GM12878 (cell line): ENCODE measurements around the gene ZNF18. TPM values are rescaled to one million over a fixed set of nuclear protein-coding genes. Genes with fewer than 3 reads are reported as not detected.

Experiments used
- ATAC-seq: fragments of 200-7000 bp; cut with Tn5 transposase; 3 replicates; pipeline ENCODE4 v1.9.1; 2020; ENCODE audit warnings: mild to moderate bottlenecking, moderate library complexity
- BruUV-seq: library from RNA; stranded (reverse); fragments of 400-500 nt; replicated peaks from 2 replicates; lab custom pipeline; 2021; lab: Mats Ljungman, UMichigan
- CTCF ChIA-PET: fragments of 300-600 bp; sonication (Branson Sonifier 250); formaldehyde crosslinking; extraction: SDS; loops from one replicate; lab custom pipeline; 2021; ENCODE audit warnings: inconsistent platforms; lab: Yijun Ruan, JAX
- POLR2A ChIA-PET: fragments of 350-600 bp; formaldehyde crosslinking; extraction: SDS; loops from one replicate; lab custom pipeline; 2021; ENCODE audit warnings: inconsistent platforms; lab: Charles Lee
- RAD21 ChIA-PET: fragments of 300-600 bp; sonication (Branson Sonifier 250); formaldehyde crosslinking; loops from one replicate; lab custom pipeline; 2023; ENCODE audit warnings: antibody characterized with exemption; ENCODE audit not compliant: unreplicated experiment; lab: Charles Lee
- SMC1A ChIA-PET: fragments of 300-600 bp; sonication (Branson Sonifier 250); formaldehyde crosslinking; loops from one replicate; lab custom pipeline; 2023; ENCODE audit not compliant: unreplicated experiment, uncharacterized antibody; lab: Charles Lee
- DNase-seq: peaks from one replicate; pipeline ENCODE4 v3.0.0-alpha.2; 2011; ENCODE audit warnings: low read depth, low spot score
- FAIRE-seq: peaks from 3 replicates; lab custom pipeline; 2011; peaks lifted over from hg19 to GRCh38; lab: Jason Lieb, UNC
- H2AFZ ChIP-seq: 2 replicates; pipeline ENCODE4 v1.6.0; 2011; ENCODE audit warnings: low read depth, low read length, control low read depth; ENCODE audit not compliant: control insufficient read depth
- H3K27ac ChIP-seq: 2 replicates; pipeline ENCODE4 v1.5.1; 2011; ENCODE audit warnings: control low read depth; ENCODE audit not compliant: control insufficient read depth, insufficient read depth
- H3K27me3 ChIP-seq, 2 experiments: replicated peaks in 1 of 2; 2 replicates each; pipeline versions ENCODE4 v1.6.0 to v1.6.1; 2011; ENCODE audit warnings: low read length in 1 of 2; ENCODE audit not compliant: control insufficient read depth in 2 of 2, insufficient read depth in 2 of 2
- H3K36me3 ChIP-seq, 2 experiments: 2 replicates each; pipeline ENCODE4 v1.5.1; 2011; ENCODE audit warnings: low read length in 1 of 2; ENCODE audit not compliant: control insufficient read depth in 2 of 2, insufficient read depth in 2 of 2
- H3K4me1 ChIP-seq: 2 replicates; pipeline ENCODE4 v1.6.1; 2011; ENCODE audit warnings: mild to moderate bottlenecking, low read length, moderate library complexity, mixed read lengths; ENCODE audit not compliant: control insufficient read depth, insufficient read depth
- H3K4me2 ChIP-seq: 2 replicates; pipeline ENCODE4 v1.6.0; 2011; ENCODE audit warnings: control low read depth; ENCODE audit not compliant: control insufficient read depth, insufficient read depth
- H3K4me3 ChIP-seq: fragments of 200-600 bp; sonication (generic); 2 replicates; pipeline ENCODE4 v1.5.1; 2016
- H3K79me2 ChIP-seq: 2 replicates; pipeline ENCODE4 v1.6.0; 2011; ENCODE audit warnings: low read length; ENCODE audit not compliant: control insufficient read depth, insufficient read depth
- H3K9ac ChIP-seq: 2 replicates; pipeline ENCODE4 v1.8.0; 2011; ENCODE audit warnings: low read length, control low read depth, mixed read lengths; ENCODE audit not compliant: control insufficient read depth, insufficient read depth
- H3K9me3 ChIP-seq: replicated peaks from 3 replicates; pipeline ENCODE4 v1.5.1; 2011; ENCODE audit warnings: mild to moderate bottlenecking, low read length; ENCODE audit not compliant: control insufficient read depth, insufficient read depth
- H4K20me1 ChIP-seq: 2 replicates; pipeline ENCODE4 v1.6.0; 2011; ENCODE audit not compliant: control insufficient read depth, insufficient read depth
- BMI1 ChIP-seq: fragments of 450-650 bp; IDR thresholded peaks from 2 replicates; pipeline ENCODE4 v1.6.1; 2016; ENCODE audit warnings: mild to moderate bottlenecking, moderate library complexity, borderline replicate concordance
- IRF5 ChIP-seq: fragments of 450-650 bp; IDR thresholded peaks from 2 replicates; pipeline ENCODE4 v1.6.1; 2017; ENCODE audit warnings: borderline replicate concordance
- JUNB ChIP-seq: IDR thresholded peaks from 2 replicates; pipeline ENCODE4 v1.6.1; 2016; ENCODE audit warnings: antibody characterized with exemption, mild to moderate bottlenecking
- LARP7 ChIP-seq: fragments of 450-650 bp; IDR thresholded peaks from 2 replicates; pipeline ENCODE4 v1.6.1; 2017; ENCODE audit warnings: mild to moderate bottlenecking
- MTA2 ChIP-seq: fragments of 450-650 bp; IDR thresholded peaks from 2 replicates; pipeline ENCODE4 v1.6.1; 2016; ENCODE audit warnings: low read depth, mild to moderate bottlenecking, moderate library complexity
- PML ChIP-seq: IDR thresholded peaks from 2 replicates; pipeline ENCODE4 v1.6.1; 2012; ENCODE audit warnings: low read length, inconsistent platforms
- PRDM15 ChIP-seq: fragments of 450-650 bp; formaldehyde crosslinking; IDR thresholded peaks from 2 replicates; pipeline ENCODE4 v1.4.0; 2020; ENCODE audit warnings: mild to moderate bottlenecking, moderate library complexity
- SMC3 ChIP-seq: IDR thresholded peaks from 2 replicates; pipeline ENCODE4 v1.6.1; 2011; ENCODE audit warnings: low read length, improper control_type of control experiment, borderline replicate concordance
- TARDBP ChIP-seq: IDR thresholded peaks from 2 replicates; pipeline ENCODE4 v1.6.1; 2016; ENCODE audit warnings: borderline replicate concordance
- TCF3 ChIP-seq: IDR thresholded peaks from 2 replicates; pipeline ENCODE4 v1.6.1; 2012; ENCODE audit warnings: low read depth, mild to moderate bottlenecking, low read length, borderline replicate concordance; ENCODE audit not compliant: insufficient read depth
- ZNF384 ChIP-seq: IDR thresholded peaks from 2 replicates; pipeline ENCODE4 v1.6.1; 2012; ENCODE audit warnings: low read depth, mild to moderate bottlenecking, low read length, improper control_type of control experiment, borderline replicate concordance
- WGBS: methylation state at CpG from one replicate; pipeline ENCODE4 v1.1.6; 2016; ENCODE audit warnings: low lambda C conversion rate; ENCODE audit not compliant: insufficient replicate concordance, insufficient coverage; ENCODE audit errors: missing lambda C conversion rate; 5-methylcytosine and 5-hydroxymethylcytosine counted together
- in situ Hi-C: fragments of 300-500 bp; cut with MboI; formaldehyde crosslinking; loops from 9 replicates; pipeline ENCODE4 v1.14.3; 2018; ENCODE audit warnings: mixed read lengths
- intact Hi-C: fragments of 100-400 bp; cut with micrococcal nuclease; formaldehyde crosslinking; loops from one replicate; pipeline ENCODE4 v1.14.2; 2022; ENCODE audit not compliant: unreplicated experiment
- polyA plus RNA-seq, 11 experiments: library from polyadenylated mRNA; depleted of rRNA in 4 of 11; unstranded in 6 of 11; stranded (reverse) in 5 of 11; fragments of >200 nt; fragmentation: Nextera tagmentation in 4 of 11; fragmentation: Illumina TruSeq in 1 of 11; extraction: Ambion mirVana in 4 of 11; extraction: Trizol in 1 of 11; gene quantifications; 1 replicate in 1 of 11; 2 replicates in 10 of 11; pipeline versions ENCODE4 v1.2.1 to v1.2.3, GENCODE V29; 2011 to 2016; ENCODE audit warnings: inconsistent platforms in 2 of 11, missing spikeins in 2 of 11, low read depth in 1 of 11
- total RNA-seq, 4 experiments: library from RNA; depleted of rRNA in 3 of 4; stranded (reverse); fragments of >200 nt in 3 of 4; fragmentation: Illumina TruSeq in 1 of 4; extraction: Trizol in 1 of 4; gene quantifications; 2 replicates each; pipeline versions ENCODE4 v1.2.1 to v1.2.3, GENCODE V29; 2013 to 2021

ZNF18 gene
- total and polyA plus RNA-seq, 10 of the 15 experiments (the other 5 are each of a cell fraction or from before 2014, with no cell fraction given), result 4.6 to 10.2 (median 9.1) TPM

GRCh38 chr17:12035673-12036072 lies 38.4 kb upstream of the ZNF18 start:
- no peak for TF ChIP-seq JUNB
- no peak for TF ChIP-seq LARP7
- TF ChIP-seq TARDBP, result no peak
- no peak for TF ChIP-seq SMC3
- TF ChIP-seq MTA2, result no peak
- no peak for TF ChIP-seq TCF3
- no peak for TF ChIP-seq PRDM15 (CRISPR knock-in tag)
- TF ChIP-seq PML, result no peak
- TF ChIP-seq IRF5, result no peak
- TF ChIP-seq BMI1, result no peak
- no peak for TF ChIP-seq ZNF384
- TF ChIP-seq, all 136 proteins: peak for 0
- Histone ChIP-seq H3K79me2 (peaks cover 9% of the 10 kb centered on the region), H3K36me3 (no peaks in the 10 kb centered on the region), H3K4me1 (no peaks in the 10 kb centered on the region), H3K4me3 (no peak overlapping the region), H4K20me1 (no peaks in the 10 kb centered on the region), H3K4me2 (no peak overlapping the region), H2AFZ (no peak overlapping the region), H3K27ac (no peak overlapping the region), H3K9me3 (no peaks in the 10 kb centered on the region; the same call in 2 of the 3 replicates), H3K27me3 (no peaks in the 10 kb centered on the region), H3K9ac (no peak overlapping the region)
- in situ Hi-C loops (no loop called here), intact Hi-C loops (no loop called here)
- no peak for FAIRE-seq
- RAD21 ChIA-PET, result no interaction called here
- CTCF ChIA-PET, result interaction anchor here (1.6 to 2.1 kb wide), 2 partner anchors 10 to 13 kb away, joined by 4 to 8 read pairs; no protein-coding TSS in a partner anchor
- SMC1A ChIA-PET, result interaction anchor here (1.8 kb wide), 1 partner anchor 11 kb away, joined by 6 read pairs; no protein-coding TSS in a partner anchor
- BruUV-seq, result no TSS peak
- 96% methylated on average over 1 of the region's 1 CpG for WGBS
- no peak for DNase-seq
- no peak for ATAC-seq
- POLR2A ChIA-PET, result no interaction called here
